Measurements from ENCODE around the gene CACNB4.

The CACNB4 gene

DNA sequence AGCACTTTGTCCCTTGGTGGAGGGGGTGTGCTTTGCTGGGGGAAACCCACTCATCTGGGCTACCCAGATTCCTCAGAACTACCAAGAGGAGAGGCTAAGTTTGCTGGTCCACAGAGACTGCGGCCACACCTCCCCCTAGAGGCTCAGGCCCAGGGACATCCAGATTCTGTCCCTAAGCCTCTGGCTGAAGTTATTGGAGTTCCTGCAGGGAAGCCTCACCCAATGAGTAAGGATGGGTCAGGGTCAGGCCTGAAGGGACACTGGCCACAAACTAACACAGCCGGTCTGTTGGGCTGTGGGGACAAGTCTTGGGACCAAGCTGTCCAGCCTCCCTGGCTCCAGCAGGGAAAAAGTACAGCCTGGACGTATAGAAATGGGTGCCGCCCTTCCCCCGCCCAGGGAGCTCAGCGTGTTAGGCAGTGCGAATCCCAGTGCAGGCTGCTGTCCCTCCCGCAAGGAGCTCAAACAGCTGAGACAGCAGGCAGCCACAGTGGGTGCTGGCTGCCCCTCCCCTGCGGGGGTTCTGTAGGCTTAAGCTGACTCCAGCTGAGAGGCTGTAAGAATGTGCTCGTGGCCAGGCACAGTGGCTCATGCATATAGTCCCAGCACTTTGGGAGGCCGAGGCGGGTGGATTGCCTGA, 183.7 kb downstream of the CACNB4 start:
- H3K4me3 ChIP-seq (ENCODE audit: low read depth, low read length, poor library complexity, severe bottlenecking): no peak overlapping the region
- no peaks in the 10 kb centered on the region for H4K20me1 ChIP-seq (ENCODE audit: insufficient read depth, low read length)
- no peaks in the 10 kb centered on the region for H3K9me3 ChIP-seq (ENCODE audit: low read length)
- H3K36me3 ChIP-seq (ENCODE audit: insufficient read depth, low read length): no peaks in the 10 kb centered on the region
- no peaks in the 10 kb centered on the region for H3K79me2 ChIP-seq (ENCODE audit: insufficient read depth, low read length)
- TF ChIP-seq, protein P1, sequence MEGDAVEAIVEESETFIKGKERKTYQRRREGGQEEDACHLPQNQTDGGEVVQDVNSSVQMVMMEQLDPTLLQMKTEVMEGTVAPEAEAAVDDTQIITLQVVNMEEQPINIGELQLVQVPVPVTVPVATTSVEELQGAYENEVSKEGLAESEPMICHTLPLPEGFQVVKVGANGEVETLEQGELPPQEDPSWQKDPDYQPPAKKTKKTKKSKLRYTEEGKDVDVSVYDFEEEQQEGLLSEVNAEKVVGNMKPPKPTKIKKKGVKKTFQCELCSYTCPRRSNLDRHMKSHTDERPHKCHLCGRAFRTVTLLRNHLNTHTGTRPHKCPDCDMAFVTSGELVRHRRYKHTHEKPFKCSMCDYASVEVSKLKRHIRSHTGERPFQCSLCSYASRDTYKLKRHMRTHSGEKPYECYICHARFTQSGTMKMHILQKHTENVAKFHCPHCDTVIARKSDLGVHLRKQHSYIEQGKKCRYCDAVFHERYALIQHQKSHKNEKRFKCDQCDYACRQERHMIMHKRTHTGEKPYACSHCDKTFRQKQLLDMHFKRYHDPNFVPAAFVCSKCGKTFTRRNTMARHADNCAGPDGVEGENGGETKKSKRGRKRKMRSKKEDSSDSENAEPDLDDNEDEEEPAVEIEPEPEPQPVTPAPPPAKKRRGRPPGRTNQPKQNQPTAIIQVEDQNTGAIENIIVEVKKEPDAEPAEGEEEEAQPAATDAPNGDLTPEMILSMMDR (IDR thresholded peaks at IDR 0.05; ENCODE audit: low read length): no peak
- TF ChIP-seq EZH2 (IDR thresholded peaks at IDR 0.05; ENCODE audit: borderline replicate concordance, low read length): no peak
- H3K9me2 ChIP-seq (ENCODE audit: low read depth, low read length): no peaks in the 10 kb centered on the region
- H3F3A ChIP-seq (ENCODE audit: insufficient read depth, low read length): no peaks in the 10 kb centered on the region
- no peak overlapping the region for H3K4me2 ChIP-seq (ENCODE audit: low read length)
- no peak overlapping the region for H3K27ac ChIP-seq (ENCODE audit: low read depth, low read length, poor library complexity, severe bottlenecking)
- no peak overlapping the region for H3K9ac ChIP-seq (ENCODE audit: low read length)
- H2AFZ ChIP-seq (ENCODE audit: low read length): no peak overlapping the region
- H3K27me3 ChIP-seq (ENCODE audit: insufficient read depth, low read length): peaks cover 4% of the 10 kb centered on the region; the same call in 1 of the 2 replicates
- no peaks in the 10 kb centered on the region for H3K4me1 ChIP-seq (ENCODE audit: insufficient read depth, low read length, severe bottlenecking)

DNA sequence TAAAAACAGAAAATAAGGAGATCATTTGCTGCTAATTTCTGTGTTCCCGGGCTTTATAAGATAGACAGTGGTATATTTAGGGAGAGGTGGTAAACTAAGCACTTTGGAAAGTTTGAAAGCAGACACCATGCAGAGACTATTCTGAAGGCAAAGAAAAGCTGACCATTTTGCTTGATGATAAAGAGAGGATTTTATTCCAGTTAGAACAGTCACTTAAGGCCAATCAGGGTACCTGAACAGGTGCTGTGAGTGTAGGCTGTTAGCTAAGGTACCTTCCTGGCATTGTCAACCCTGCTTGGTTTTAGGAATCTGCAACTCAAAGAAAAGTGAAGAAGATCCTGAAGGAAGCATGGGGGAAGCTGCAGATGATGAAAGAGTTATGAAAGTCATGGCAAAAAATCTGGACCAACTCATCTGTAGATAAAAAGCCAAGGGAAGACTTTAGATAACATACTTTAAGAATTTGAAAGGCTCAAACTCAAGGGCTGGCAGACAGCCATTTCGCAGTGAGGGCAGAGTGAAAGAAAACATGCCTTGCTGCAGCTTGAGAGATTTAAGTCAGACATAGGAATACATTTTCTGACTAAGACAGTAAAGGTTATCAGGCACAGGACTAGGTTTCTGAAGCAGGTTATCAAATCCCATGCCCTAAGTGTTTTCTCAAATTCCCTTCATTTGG, 190.5 kb downstream of the CACNB4 start:
- Histone ChIP-seq H4K20me1 (ENCODE audit: insufficient read depth, low read length) (no peaks in the 10 kb centered on the region), H3K36me3 (ENCODE audit: insufficient read depth, low read length) (no peaks in the 10 kb centered on the region), H3K27ac (ENCODE audit: low read depth, low read length, poor library complexity, severe bottlenecking) (no peak overlapping the region), H3K9me2 (ENCODE audit: low read depth, low read length) (no peaks in the 10 kb centered on the region), H3K9ac (ENCODE audit: low read length) (no peak overlapping the region), H3F3A (ENCODE audit: insufficient read depth, low read length) (no peaks in the 10 kb centered on the region), H3K9me3 (ENCODE audit: low read length) (no peaks in the 10 kb centered on the region), H3K79me2 (ENCODE audit: insufficient read depth, low read length) (no peaks in the 10 kb centered on the region), H3K4me1 (ENCODE audit: insufficient read depth, low read length, severe bottlenecking) (no peaks in the 10 kb centered on the region), H2AFZ (ENCODE audit: low read length) (no peak overlapping the region), H3K27me3 (ENCODE audit: insufficient read depth, low read length) (no peaks in the 10 kb centered on the region), H3K4me2 (ENCODE audit: low read length) (no peak overlapping the region), H3K4me3 (ENCODE audit: low read depth, low read length, poor library complexity, severe bottlenecking) (no peak overlapping the region)
- no peak for TF ChIP-seq EZH2 (IDR thresholded peaks at IDR 0.05; ENCODE audit: borderline replicate concordance, low read length)
- TF ChIP-seq, protein P1 (IDR thresholded peaks at IDR 0.05; ENCODE audit: low read length): no peak

DNA sequence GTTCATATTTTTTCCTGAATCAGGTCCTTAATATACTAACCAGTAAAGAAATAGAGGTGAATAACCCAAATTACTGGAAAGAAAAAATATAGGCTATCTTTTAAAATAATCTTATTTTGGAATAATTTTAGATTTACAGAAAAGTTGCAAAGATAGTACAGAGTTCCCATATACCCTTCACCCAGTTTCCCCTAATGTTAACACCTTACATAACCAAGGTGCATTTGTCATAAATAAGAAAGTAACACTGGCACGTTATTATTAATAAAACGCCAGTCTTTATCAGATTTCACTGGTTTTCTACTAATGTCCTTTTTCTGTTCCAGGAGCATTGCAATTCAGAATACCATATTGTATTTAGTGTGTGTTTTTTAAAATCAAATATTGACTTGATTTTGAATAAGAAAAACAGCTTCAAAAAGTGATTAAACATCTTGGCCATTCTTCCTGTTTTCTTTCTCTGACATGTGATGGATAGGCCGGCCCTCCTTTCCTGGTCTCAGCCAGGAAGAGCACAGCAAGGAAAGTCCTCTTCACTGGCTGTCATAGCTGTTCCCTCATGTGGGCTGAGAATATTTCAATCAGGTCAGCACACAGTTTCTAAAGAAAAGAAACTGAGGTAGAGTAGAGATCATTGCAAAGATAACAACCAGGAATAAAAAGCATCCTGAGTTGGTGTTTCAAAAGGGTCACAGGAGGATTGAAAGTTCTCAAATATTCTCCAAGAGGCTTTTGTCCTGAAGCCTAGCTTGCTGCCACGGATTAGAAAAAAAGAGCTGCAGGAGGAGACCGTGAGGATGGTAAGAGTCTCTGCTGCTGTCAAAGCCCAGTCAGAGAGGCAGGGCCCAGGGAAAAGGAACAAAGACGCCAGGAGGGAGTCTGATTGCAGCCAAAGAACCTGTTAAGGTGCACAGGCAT, 191.3 kb downstream of the CACNB4 start:
- H3K79me2 ChIP-seq (ENCODE audit: insufficient read depth, low read length): no peaks in the 10 kb centered on the region
- H3K27me3 ChIP-seq (ENCODE audit: insufficient read depth, low read length): no peaks in the 10 kb centered on the region
- TF ChIP-seq EZH2 (IDR thresholded peaks at IDR 0.05; ENCODE audit: borderline replicate concordance, low read length): no peak
- TF ChIP-seq, protein P1 (IDR thresholded peaks at IDR 0.05; ENCODE audit: low read length): no peak
- H3K4me3 ChIP-seq (ENCODE audit: low read depth, low read length, poor library complexity, severe bottlenecking): no peak overlapping the region
- H4K20me1 ChIP-seq (ENCODE audit: insufficient read depth, low read length): no peaks in the 10 kb centered on the region
- H3F3A ChIP-seq (ENCODE audit: insufficient read depth, low read length): no peaks in the 10 kb centered on the region
- no peak overlapping the region for H3K27ac ChIP-seq (ENCODE audit: low read depth, low read length, poor library complexity, severe bottlenecking)
- H2AFZ ChIP-seq (ENCODE audit: low read length): no peak overlapping the region
- no peaks in the 10 kb centered on the region for H3K9me3 ChIP-seq (ENCODE audit: low read length)
- H3K36me3 ChIP-seq (ENCODE audit: insufficient read depth, low read length): no peaks in the 10 kb centered on the region
- H3K9me2 ChIP-seq (ENCODE audit: low read depth, low read length): no peaks in the 10 kb centered on the region
- H3K9ac ChIP-seq (ENCODE audit: low read length): no peak overlapping the region
- no peaks in the 10 kb centered on the region for H3K4me1 ChIP-seq (ENCODE audit: insufficient read depth, low read length, severe bottlenecking)
- no peak overlapping the region for H3K4me2 ChIP-seq (ENCODE audit: low read length)
